Stimulated activated CD4-positive, alpha-beta T cell treated with anti-CD3 and anti-CD28 coated beads, Interleukin-12 subunit alpha, Interleukin-12 subunit beta, amount 100 ng/mL, for 24 hours (primary cell): Measurements from ENCODE around the gene ADCY2.

Experiments
- DNase-seq, 2 experiments: peaks; one replicate each; pipeline ENCODE4 v3.0.0-alpha.2; 2020; ENCODE audit warnings: low read depth in 2 of 2

ADCY2 gene

DNA sequence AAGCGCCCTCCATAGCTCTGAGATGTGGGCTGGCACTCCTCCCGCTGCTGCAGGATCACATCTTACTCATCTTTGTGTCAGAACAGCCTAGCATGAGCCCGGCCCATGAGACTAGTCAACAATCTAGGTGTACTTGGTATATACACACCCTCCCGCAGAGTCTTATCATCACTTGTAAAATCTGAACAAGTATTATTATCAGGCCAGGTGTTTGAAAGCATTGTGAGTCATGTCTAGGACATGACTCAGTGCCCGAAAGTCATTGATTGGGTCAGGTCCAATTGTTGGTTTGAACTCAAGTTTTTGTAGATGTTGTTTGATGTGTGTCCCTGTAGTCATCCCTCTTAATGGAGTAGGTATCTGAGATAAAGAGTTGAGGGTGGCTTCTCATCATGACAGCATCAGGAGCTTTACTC lies 346.3 kb downstream of the ADCY2 start:
- no peak for DNase-seq

DNA sequence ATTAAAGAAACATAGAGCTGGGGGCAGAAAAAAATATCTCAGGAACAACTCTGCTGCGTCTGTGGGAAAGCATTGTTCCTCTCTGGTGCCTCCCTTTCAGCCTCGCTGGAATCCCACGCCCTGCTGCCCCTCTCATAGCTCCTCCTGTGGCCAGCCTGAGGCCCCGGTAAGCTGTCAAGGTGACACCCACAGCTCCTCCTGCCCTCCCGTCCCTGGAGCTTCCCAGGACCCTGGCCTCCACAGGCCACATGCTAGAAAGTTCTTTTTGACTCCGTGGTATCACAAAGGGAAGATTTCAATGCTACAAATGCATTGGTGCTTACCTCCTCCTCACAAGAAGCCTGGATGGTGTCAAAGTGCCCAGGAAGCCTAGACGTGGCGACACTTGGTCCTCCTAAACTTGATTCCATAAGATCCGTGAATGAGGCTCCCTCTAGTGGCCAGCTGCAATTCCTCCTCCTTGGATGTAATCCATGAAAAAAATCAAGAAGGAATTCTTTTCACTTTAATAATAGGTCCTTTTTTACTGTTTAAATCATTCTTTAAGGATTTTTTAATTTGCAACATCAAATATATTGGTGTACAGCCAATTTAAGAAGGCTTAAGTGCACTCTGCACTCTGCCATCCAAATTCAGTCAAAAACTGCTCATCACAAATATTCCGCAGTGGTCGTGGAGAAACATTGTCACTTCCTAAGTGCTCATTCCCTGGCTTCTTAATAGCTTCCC lies 350.1 kb downstream of the ADCY2 start:
- peak in 1 of 2 experiments; percentile 48 for DNase-seq

DNA sequence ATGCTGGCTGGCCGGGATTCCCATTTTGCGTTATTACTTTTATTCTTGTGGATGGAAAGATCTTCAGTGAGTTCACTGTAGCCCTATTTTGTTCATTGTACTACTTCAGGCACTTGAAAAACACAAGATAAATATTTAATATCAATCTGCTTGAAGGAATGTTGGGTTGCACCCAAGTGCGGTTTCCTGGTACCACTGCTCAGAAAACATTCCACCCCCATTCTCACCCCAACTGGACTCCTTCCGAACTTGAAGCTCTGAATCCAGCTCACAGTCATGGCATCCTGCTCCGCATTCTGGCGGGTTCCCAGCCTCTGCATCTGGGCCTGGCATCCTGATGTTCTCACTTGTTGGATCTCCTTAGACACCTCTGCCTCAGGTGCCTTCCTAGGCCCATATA lies 351.8 kb downstream of the ADCY2 start:
- DNase-seq = no peak

DNA sequence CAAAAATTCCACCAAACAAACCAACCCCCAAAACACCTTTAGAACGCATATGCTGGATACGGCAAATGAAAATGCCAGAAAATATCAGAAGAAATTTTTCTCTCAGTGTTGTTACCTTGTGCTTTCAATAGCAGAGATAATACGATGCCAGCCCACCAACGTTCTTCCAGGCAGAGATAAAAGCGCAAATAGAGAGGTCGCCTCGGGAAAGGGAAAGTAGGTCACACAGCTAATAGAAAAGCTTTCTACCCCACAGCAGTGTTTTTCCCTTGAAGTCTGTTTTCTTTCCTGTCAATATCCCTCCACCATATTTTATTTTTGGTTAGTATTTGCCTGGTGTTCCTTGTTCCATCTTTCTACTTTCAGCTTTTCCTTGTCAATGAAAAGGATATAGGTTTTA lies 353.7 kb downstream of the ADCY2 start:
- DNase-seq = no peak

DNA sequence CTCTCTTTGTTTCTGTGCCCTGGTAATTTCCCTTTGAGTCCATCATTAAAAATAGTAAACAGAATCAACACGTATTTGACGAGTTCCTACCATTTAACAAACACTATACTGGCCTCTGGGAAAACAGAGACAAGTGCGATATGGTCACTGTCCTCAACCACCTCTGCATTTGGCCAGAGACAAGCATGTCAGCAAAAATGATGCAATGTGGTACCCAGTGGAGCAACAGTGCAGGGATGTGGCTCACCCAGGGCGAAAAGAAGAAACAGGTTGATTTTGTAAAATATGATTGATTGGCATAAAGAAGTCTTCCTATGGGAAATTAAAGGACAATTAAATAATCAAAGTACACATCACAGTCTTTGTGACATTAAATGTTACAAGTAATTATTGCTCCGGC lies 355.9 kb downstream of the ADCY2 start:
- DNase-seq = no peak

DNA sequence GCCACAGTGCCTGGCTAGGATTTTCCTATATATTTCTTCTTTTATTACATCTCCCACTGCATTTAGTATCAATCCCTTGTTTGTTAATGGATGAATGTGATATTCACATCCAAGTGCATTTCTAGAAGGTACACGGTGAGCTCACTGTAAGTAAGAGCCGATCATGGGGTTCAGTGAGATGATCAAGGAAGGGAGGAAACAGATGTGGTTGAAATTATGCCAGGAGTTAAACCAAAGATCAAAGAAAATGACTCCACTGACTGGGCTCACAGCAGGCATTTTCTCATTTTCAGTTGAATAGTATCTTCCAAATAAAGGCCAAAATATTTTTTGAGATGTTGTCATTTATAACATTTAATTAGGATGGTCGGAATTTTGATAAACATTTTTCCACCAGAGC lies 357.2 kb downstream of the ADCY2 start:
- no peak for DNase-seq

DNA sequence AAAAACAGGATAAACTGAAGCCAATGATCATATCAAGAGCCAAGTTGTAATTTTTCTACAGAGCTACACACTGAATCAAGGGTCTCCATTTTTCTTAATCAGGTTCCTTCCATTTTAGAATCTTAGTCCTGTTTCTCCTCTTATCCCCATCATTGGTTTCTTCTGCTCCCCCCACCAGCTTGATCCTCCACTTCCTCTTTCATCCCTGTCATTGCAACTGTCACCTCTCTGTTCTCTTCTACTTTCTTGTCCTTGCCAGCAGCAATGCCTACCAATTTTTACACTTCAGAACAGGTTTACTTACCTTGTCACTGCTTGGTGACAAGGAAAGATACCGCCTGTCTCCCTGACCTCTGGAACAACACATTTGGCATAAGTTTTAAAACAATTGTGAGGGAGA lies 357.7 kb downstream of the ADCY2 start:
- no peak for DNase-seq

DNA sequence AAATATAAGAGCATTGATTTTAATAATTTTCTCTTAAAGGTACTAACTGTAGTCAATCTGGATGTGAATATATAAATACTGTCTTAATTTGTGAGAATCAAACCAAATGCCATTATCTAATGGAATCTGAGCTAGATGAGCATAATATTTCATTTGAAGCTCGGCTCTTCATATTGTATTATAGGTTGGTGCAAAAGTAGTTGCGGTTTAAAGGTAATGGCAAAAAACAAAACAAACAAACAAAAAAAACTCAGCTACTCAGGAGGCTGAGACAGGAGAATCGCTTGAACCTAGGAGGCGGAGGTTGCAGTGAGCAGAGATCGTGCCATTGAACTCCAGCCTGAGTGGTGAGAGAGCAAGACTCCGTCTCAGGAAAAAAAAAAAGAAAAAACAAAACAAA lies 358.6 kb downstream of the ADCY2 start:
- DNase-seq = no peak

DNA sequence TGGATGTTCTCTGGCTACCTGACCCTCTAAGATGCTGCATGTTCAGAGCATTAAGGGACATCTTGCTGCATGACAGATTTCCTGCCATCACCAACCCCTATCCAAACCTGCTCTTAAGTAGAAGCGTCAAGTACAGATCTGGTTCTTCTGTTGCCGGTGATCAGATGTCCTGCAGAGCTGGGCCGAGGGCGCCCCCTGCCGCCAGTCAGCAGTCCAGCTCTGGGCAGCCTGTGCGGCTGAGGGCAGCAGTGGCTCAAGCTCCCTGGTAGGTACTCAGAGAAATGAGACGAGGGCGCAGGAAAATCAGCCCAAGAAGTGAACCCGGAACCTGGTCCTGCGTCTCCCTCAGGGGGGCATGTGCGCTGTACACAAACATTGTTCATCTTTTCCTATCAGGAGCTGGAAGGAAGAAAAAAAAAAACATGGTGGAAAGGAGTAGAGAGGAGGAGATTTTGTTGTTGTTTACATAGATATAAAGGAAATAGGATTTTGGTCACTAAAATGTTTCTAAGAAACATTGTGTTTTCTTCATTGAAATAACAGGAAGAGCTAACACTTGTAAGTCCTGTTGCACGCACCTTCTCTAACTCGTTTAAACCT lies 359.2 kb downstream of the ADCY2 start:
- peak in 1 of 2 experiments; percentile 39 for DNase-seq

DNA sequence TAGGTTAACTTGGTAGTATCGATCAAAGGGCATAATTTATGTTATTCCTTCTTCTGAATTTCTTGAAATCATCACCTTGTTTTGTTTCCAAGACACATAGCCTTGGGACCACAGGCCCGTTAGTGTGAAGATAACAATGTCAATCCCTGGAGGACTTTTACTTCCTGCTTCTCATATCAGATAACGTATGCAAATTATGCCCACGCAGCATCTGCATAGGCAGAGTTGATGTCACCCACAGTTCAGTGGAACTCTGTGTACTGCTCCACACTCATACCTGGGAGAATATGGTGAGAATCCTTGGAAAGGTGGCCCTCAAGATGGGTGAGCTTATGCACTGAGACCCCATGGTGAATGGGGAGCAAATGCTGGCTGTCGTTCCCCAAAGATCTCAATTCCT lies 360.0 kb downstream of the ADCY2 start:
- DNase-seq = no peak

DNA sequence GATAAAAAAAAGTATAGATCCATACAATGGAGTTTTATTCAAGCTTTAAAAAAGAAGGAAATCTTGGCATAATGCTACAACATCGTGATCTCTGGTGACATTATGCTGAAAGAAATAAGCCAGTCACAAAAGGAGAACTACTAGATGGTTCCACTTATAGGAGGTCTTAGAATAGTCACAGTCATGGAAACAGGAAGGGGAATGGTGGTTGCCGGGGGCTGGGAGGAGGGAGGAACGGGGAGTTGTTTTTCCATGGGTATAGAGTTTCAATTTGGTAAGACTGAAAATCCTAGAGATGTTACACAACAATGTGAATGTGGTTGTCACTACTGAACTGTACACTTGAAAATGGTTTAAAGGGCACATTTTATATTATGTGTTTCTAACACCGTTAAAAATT lies 360.5 kb downstream of the ADCY2 start:
- no peak for DNase-seq

DNA sequence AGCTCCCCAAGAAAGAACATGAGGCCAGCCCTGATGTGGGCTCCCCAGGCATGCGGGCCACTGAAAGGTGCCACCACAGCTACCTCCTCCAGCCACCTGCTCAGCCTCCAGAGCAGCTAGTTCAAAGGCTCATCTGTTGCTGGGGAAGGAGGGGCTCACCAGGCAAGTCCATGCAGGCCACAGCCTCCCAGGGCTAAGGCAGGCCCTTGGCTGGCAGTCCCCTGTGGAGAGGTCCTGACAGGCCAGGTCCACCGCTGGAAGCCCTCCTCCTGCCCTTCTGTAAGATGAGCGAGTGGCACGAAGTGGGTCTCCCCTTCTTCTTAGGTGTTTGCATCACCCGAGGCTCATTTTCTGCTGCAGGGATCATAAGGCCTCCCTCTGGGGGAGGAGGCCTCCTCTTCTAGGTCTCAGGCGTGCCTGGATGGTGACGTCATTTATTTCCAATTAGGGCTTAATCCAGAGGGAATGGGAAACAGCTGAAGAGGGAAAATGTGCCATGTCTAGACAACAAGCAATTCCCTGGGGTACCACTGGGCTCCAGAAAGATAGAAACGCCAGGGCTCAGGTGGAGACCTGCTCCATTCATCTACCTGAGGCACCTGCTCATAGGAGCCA lies 363.4 kb downstream of the ADCY2 start:
- DNase-seq = no peak

DNA sequence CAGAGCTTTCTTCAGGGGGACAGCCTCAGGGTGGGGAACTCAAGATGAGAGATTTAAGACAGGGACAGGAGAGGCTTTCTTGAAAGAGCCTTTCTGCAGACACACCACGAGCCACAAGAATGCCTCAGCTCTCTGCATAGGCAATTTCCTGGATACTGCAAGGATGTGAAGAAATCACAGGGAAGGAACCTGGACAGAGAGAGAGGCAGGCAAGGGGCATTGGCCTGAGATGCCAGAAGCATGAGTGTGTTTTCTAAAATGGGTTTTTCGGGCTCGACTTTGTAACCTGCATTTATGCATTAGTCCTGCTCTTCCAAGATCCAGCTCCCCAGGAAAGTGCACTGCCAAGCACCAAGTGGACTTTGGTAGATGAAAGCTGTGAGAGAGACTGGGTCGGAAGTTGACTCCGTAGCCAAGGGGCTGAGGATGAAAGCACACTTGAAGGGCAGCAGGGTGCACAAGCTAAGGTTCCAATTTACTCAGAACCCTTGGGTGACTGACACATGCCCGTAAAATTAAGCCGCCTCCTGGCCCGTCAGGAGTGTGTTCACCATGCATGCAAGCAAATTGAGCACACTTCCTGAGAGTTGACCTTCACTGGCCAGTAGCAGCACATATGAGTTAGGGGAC lies 364.1 kb downstream of the ADCY2 start:
- no peak for DNase-seq

DNA sequence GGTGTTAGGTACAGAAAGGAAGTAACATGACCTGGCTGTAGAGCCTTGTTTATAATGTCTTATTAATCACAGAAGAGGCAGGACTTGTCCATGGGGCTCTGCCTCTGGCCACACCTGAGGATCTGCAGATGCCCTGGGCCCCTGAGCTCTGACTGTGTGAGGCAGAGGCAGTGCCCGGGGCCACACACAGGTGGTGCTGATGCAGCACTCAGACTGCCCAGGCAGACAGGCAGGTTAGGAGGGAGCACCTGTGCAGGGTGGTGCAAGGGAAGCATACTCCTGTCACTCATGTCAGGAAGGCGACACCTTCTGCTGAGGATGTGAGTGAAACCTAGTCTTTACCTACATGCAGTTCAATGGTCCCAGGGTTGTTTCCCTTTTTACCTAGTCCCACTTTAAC lies 366.3 kb downstream of the ADCY2 start:
- no peak for DNase-seq

DNA sequence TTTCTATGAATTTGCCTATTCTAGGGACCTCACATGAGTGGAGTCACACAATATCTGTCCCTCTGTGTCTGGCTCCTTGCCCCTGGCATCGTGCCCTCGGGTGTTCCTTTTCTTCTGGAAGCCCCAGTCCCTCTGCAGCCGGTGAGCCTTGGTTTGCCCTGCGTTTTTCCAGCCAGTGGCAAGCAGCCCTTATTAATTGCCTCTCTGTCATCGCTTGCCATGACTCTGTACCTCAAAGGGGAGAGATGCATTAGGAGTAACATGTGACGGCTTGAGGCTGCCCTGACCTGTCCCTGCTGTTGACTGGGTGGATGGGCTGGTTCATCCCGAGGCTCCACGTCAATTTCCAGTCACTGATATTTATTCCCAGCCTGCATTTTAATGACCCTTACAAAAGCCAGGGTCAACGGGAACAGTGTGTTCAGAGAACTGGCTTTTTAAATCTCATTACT lies 367.7 kb downstream of the ADCY2 start:
- no peak for DNase-seq

DNA sequence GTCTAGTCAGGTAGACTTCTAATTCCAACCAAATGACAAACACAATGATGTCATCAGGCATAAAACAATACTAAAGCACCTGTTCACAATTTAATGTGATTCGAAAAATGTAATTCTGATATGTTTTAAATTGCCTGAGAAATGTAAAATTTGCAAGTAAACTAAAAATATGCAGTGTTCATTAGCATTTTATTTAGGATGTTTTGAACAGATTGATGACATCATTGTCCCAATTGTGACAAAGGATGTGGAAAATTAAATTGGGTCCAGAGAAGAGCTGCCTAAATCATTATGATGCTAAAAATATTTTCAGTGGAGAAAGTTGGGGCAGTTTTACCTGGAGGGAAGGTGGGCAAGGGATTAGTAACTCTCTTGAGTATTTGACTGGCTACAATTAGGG lies 368.5 kb downstream of the ADCY2 start:
- DNase-seq = no peak

DNA sequence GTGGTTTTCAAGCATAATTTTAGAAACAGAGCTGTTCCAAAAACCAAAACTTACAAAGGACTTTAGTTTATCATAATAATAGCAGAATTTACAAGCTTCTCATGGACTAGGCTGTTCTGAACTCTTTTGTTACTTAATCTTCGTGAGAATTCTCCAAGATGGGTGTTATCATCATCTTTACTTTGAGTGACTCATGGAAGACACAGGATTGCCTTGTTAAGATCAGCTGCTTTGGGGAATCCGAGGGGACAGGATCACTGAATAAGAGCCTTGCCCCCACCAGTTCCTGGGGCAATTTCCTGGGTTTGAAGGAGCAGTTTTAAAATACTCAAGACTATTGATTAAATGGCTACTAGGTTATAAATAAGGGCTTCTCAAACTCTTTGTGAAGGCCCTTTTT lies 374.5 kb downstream of the ADCY2 start:
- no peak for DNase-seq

DNA sequence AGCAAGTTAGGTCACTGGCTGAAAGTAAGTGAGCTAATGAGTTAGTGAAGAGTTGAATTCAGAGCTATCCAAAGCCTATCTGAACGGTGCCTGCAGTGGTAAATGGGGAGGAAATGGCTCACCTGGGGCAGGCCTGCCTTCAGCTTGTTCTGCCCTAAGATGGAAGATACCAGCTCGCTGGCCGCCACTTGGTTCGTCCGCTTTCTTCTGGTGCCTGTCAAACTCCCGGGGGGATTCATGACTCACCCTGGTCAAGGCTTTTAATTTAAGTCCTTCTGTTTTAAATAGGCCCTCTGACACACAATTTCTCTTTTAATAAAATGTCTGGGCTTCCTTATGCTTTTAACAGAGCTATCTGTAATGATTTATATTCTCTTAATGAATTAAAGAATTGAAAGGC lies 376.2 kb downstream of the ADCY2 start:
- DNase-seq = no peak

DNA sequence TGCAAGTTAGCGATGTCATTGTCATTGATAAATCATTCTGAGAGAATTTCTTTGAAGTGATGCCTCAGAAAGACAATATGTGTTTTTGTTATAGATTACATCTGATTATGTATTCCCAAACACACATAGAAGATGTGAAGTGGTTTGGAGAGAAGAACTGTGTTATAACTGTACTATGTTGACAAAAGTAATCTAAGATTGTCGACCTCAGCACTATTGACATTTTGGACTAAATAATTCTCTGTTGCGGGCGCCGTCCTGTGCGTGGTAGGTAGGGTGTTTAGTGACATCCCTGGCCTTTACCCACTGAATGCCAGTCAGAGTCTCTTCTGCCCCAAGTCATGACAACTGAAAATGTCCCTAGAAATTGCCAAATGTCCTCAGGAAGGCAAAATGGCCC lies 377.2 kb downstream of the ADCY2 start:
- DNase-seq = no peak

DNA sequence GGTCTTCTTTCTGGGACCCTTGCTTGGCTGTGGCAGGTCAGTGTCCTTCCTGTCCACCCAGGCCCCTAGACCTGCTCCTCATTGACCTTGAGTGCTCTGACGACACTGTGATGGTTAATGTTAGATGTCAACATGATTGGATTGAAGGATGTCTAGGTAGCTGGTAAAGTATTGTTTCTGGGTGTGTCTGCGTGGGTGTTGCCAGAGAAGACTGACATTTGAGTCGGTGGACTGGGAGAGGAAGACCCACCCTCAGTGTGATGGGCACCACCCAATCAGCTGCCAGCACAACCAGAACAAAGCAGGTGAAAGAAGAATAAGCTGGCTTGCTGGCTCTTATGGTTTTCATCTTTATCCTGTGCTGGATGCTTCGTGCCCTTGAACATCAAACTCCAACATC lies 380.5 kb downstream of the ADCY2 start:
- no peak for DNase-seq

DNA sequence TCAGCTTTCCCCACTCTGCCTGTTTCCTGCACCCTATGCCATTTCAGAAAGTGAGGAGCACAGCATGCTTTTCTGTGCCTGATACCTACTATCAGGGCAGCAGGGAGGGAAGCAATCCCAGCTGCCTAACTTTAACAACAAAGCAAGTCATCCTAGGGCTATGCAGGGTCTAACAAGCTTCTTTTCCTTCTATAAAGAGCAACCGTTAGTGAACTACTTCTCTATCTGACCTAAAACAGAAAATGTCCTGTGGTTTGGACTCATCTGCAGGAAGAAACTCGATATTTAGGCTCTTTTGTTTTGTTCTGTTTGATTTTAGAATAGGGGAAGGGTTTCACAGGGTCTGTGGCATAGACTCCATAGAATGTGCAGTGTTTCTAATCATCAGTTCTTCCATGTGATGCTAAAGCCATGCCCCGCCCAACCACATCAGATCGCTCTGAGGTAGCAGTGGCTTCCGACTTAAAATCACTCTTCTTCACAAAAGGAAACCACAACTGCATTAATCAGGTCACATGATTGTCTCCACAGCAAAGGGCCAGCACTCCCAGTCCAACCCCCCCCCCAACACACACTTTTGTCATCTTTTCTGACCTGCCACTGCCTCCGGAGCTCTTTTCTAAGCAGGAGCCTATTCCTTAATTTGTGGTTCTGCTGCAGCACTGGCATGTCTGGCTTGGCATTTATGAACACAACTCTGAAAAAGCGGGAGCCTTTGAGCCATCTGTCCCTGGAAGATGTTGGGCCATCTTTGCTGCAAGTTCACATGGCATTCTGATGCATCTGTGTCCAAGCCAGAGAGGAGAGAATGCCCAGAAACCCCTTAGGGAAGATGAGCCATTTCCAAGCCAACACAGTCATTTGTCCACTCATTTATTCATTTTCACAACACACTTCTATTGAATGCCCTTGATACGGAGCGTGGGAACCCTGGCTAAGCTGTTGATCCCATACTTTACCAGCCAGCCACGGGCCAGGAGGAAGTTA lies 383.4 kb downstream of the ADCY2 start:
- no peak for DNase-seq

DNA sequence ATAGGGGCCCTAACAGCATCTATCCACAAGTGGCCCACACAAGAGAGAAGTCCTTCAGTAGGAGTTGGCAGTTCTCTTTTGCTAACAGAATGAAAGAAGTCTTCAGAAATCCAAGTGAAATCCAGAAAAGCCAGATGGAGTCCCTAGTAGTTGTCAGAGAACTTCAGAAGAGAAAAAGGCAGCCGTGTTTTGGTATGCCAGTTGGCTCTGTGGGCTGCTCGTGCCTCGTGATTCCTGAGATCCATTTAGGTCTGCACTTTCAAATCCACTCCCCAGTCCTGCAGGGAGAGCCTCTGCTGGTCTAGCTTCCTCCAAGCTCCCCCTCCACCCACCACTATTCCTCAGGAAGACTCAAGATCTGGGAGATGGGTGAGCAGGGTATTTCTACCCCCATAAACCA lies 386.0 kb downstream of the ADCY2 start:
- no peak for DNase-seq
